Right lobe of liver (tissue), 4 donors: ENCODE data around the gene TRAPPC2.

Source experiments
- CTCF ChIP-seq, 4 donors: fragments of 200-600 bp in 3 of 4; fragments of 450-650 bp in 1 of 4; IDR thresholded peaks; one replicate each; pipeline versions ENCODE4 v1.5.1 to v1.8.0; 2016 to 2022; ENCODE audit warnings: antibody characterized with exemption in 4 of 4, mild to moderate bottlenecking in 2 of 4
- POLR2A ChIP-seq: fragments of 450-650 bp; IDR thresholded peaks from one replicate; pipeline ENCODE4 v1.6.1; 2017; ENCODE audit warnings: antibody characterized with exemption, mild to moderate bottlenecking
- donor health status: DM: no; HTN: no; CAD: no.
- donor health status: DM: no; HTN: no; CAD: no.
- donor health status: DM: no; HTN: yes; CAD: no.

DNA sequence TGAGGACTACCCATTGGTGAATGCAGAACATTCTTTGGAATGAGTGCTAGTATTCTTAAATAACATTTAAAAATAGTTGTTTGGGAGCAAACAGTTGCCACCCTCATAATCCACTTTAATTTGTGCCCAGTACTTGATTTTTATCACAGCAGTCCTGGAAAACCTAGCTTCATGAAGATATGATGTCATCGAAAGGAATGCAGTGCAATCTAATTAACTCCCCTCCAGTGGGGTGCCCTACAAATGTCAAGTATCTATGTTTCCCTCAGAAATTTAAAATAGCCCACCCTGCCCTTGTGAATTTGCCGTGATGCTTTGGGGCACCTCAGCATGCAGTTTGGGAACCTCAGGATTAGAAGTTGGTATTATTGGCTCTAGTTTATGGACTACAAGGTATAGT is 40.1 kb downstream of the TRAPPC2 start:
- TF ChIP-seq CTCF (IDR thresholded peaks at IDR 0.05) (no peak), POLR2A (no peak)
